ENCODE data around the gene FANCF.

FANCF gene

GRCh38 chr11:22624742-22625447 lies 728 bp downstream of the FANCF start:
- DNase-seq, result peak; percentile 22 to 52

DNA sequence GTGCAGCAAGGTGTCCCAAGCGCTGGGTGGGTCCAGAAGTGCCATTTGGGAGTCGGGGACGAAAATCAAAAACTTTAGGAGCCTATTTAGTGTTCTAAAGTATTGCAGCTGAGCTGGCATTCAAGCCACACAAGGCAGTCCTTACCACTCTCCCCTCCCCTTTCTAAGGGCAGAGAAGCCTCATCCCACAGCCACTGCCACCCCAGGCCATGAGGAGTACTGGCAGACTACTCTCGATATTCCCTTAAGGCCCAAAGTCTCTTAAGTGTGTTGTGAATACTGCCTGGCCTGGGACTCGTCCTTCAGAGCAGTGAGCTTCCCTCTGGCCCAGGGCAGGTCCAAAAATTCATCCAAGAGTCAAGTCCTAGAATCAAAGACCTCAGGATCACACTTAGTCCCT lies 7.8 kb downstream of the FANCF start:
- DNase-seq, result no peak

DNA sequence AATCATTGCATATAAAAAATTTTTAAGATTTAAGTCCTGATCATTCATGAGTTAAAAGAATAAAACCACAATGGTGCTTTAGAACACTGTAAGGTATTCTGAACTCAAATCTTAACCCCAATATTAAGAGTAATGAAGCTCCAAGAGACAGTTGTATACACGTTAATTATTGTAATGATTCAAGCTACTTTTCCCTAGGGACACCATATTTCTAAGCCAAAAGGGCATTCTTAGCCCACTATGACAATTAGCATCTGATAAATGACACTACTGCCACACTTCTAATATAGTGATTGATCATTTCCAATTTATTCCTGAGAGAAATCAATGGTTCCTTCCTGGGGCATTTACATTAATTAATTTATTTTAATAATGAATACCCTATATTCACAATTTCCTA lies 21.7 kb downstream of the FANCF start:
- no peak for DNase-seq

DNA sequence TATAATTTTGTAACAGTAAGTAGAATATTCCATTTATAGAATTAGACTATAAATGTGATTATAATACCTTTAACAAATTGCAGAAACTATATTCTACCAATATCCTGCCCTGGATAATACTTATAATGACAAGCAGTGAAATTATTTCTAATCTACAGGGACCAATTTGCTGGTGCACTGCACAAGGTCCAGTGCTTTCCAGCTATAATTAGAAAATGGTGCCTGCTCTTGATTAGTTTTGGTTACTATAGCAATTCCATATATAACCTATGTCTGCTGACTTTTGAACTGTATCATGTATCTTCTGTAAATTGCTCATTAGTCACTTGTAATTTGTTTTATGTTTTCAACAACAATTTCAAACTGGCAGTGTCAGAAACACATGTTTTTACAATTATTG lies 23.1 kb downstream of the FANCF start:
- no peak for DNase-seq

DNA sequence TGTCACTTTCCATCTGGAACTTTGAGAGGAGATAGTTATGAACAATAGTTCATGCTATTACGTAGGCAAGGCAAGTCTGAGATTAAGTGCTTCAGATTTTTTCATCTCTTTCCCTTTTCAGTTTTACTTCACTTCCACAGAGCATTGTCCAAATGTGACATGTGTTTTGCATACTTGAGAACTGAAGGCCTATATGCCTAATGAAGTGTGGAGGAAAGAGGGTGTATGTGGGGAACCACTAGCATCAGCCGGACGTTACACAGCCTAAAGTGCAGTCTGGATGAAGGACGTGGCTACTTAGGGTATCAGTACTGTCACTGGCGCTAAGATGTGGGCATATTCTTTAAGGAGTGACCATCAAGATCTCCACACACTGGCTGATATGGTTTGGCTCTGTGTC lies 26.2 kb downstream of the FANCF start:
- DNase-seq, result no peak

DNA sequence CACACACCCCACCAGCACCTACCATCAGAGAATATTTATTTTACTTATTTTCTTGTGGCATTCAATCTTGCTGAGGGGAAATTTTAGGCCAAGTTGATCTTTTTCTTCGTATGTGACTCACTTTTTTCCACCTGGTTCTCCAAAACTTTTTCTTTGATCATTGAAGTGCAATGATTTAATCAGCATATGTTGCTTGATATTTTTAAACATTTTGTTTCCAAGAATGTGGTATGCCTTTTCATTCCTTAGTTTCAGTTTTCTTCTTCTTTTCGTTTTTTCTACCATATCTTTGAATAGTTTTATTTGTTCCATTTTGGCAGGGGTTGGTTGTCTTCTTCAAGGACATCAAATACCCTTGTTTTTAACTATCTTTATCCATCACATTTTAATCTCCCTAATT lies 28.6 kb downstream of the FANCF start:
- no peak for DNase-seq

DNA sequence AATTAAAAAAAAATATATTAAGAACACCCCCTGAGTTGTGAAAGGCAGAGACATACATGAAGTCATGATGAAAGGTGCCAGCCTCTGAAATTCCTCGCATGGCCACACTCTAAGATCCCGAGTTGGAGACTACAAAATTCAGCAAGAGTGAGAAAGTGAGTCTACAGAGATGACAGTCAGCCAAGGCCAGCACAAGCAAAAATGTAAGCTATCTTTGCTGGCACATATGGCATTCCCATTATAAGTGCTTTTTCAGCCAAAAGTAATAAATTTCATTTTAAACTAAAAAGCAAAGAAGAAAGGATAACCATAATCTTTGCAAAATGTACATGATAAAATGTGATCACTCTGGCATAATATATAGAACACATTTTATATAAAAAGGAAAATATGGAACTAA lies 40.6 kb downstream of the FANCF start:
- no peak for DNase-seq

GRCh38 chr11:22583963-22584492 lies 41.6 kb downstream of the FANCF start:
- no peak for DNase-seq

GRCh38 chr11:22582151-22582410 lies 43.5 kb downstream of the FANCF start:
- no peak for DNase-seq

- no peak for DNase-seq
Observed at GRCh38 chr11:22581354-22582150, 44.1 kb downstream of the FANCF start.

- no peak for DNase-seq
Observed at GRCh38 chr11:22577854-22578253, 47.8 kb downstream of the FANCF start.
